Central memory CD4-positive, alpha-beta T cell (primary cell): Measurements from ENCODE around the gene STS.

Experiments
- DNase-seq: peaks from one replicate; pipeline ENCODE4 v3.0.0; 2022

Gene STS

GRCh38 chrX:7190157-7190556, 42.6 kb downstream of the STS start:
- DNase-seq = no peak

GRCh38 chrX:7191681-7192110, 44.2 kb downstream of the STS start:
- no peak for DNase-seq

- DNase-seq = no peak
These were observed 45.4 kb downstream of the STS start for GRCh38 chrX:7192871-7193270.

GRCh38 chrX:7194606-7195005, 47.1 kb downstream of the STS start:
- no peak for DNase-seq
